ENCODE results near the gene CNPY4.

Gene CNPY4

GRCh38 chr7:100147278-100147677 lies 27.8 kb downstream of the CNPY4 start:
- DNase-seq (ENCODE audit: low read depth in 2 of 2): no peak

GRCh38 chr7:100148225-100148558 lies 28.8 kb downstream of the CNPY4 start:
- no peak for DNase-seq (ENCODE audit: low read depth in 2 of 2)

GRCh38 chr7:100148559-100149328 lies 29.3 kb downstream of the CNPY4 start, which contains the start of gene LAMTOR4:
LAMTOR4 (plus strand) TSS chr7:100148918; CDS start chr7:100148973, 55 bp downstream.
- DNase-seq (ENCODE audit: low read depth in 2 of 2): peak; percentile 95 to 97

GRCh38 chr7:100152404-100152803 lies 33.0 kb downstream of the CNPY4 start:
- no peak for DNase-seq (ENCODE audit: low read depth in 2 of 2)

- DNase-seq (ENCODE audit: low read depth in 2 of 2): no peak
Observed at GRCh38 chr7:100152937-100153666, 33.7 kb downstream of the CNPY4 start.

- no peak for DNase-seq (ENCODE audit: low read depth in 2 of 2)
Observed at GRCh38 chr7:100153708-100154535, 34.5 kb downstream of the CNPY4 start.

- DNase-seq (ENCODE audit: low read depth in 2 of 2): no peak
Observed at GRCh38 chr7:100154651-100155491, 35.4 kb downstream of the CNPY4 start.

- no peak for DNase-seq (ENCODE audit: low read depth in 2 of 2)
Observed at GRCh38 chr7:100155553-100156317, 36.3 kb downstream of the CNPY4 start.

- no peak for DNase-seq (ENCODE audit: low read depth in 2 of 2)
Observed at GRCh38 chr7:100156331-100157068, 37.1 kb downstream of the CNPY4 start.

- no peak for DNase-seq (ENCODE audit: low read depth in 2 of 2)
Observed at GRCh38 chr7:100157069-100157333, 37.6 kb downstream of the CNPY4 start.

- DNase-seq (ENCODE audit: low read depth in 2 of 2): no peak
Observed at GRCh38 chr7:100157334-100158228, 38.1 kb downstream of the CNPY4 start.

- DNase-seq (ENCODE audit: low read depth in 2 of 2): peak; percentile 80 to 84
Observed at GRCh38 chr7:100158229-100159098, 39.0 kb downstream of the CNPY4 start, which contains the start of gene TRAPPC14. TRAPPC14 (minus strand) TSS chr7:100158723; CDS start chr7:100158499, 224 bp downstream.

- DNase-seq (ENCODE audit: low read depth in 2 of 2): no peak
Observed at GRCh38 chr7:100159099-100159623, 39.7 kb downstream of the CNPY4 start.

- no peak for DNase-seq (ENCODE audit: low read depth in 2 of 2)
Observed at GRCh38 chr7:100160067-100160466, 40.6 kb downstream of the CNPY4 start.

- no peak for DNase-seq (ENCODE audit: low read depth in 2 of 2)
Observed at GRCh38 chr7:100163006-100163531, 43.6 kb downstream of the CNPY4 start.

GRCh38 chr7:100163871-100164270 lies 44.4 kb downstream of the CNPY4 start:
- DNase-seq (ENCODE audit: low read depth in 2 of 2): no peak

GRCh38 chr7:100166317-100166940 lies 47.0 kb downstream of the CNPY4 start:
- DNase-seq (ENCODE audit: low read depth in 2 of 2): no peak

Data from activated CD8-positive, alpha-beta memory T cell treated with anti-CD3 and anti-CD28 coated beads for 4 hours (primary cell).